OCI-LY7 (cell line): ENCODE data around the gene SYT7. TPM values are rescaled to one million over a fixed set of nuclear protein-coding genes. Genes with fewer than 3 reads are reported as not detected.

ENCODE experiments used
- BruUV-seq: library from RNA; stranded (reverse); fragments of 400-500 nt; replicated peaks from 2 replicates; lab custom pipeline; 2021; lab: Mats Ljungman, UMichigan
- CTCF ChIA-PET: fragments of 300-600 bp; sonication (Branson Sonifier 250); formaldehyde crosslinking; loops from one replicate; lab custom pipeline; 2022; ENCODE audit warnings: antibody characterized with exemption; ENCODE audit not compliant: unreplicated experiment; lab: Charles Lee
- POLR2A ChIA-PET: fragments of 300-600 bp; sonication (Branson Sonifier 250); formaldehyde crosslinking; loops from one replicate; lab custom pipeline; 2022; ENCODE audit warnings: antibody characterized with exemption; lab: Charles Lee
- DNase-seq: peaks from one replicate; pipeline ENCODE4 v3.0.0-alpha.2; 2015; ENCODE audit warnings: low spot score
- H2AFZ ChIP-seq: fragments of 200-600 bp; sonication (generic), shearing (Covaris generic); 2 replicates; pipeline ENCODE4 v1.6.1; 2014; ENCODE audit warnings: mild to moderate bottlenecking, antibody characterized with exemption, low read length, moderate library complexity
- H3K27ac ChIP-seq: fragments of 200-600 bp; sonication (generic); 2 replicates; pipeline ENCODE4 v1.5.1; 2014; ENCODE audit warnings: mixed run types, low read depth, mild to moderate bottlenecking, moderate library complexity, low read length, inconsistent platforms; ENCODE audit not compliant: poor library complexity, severe bottlenecking
- H3K36me3 ChIP-seq: fragments of 200-600 bp; sonication (generic); 2 replicates; pipeline ENCODE4 v1.6.1; 2014; ENCODE audit warnings: mild to moderate bottlenecking, antibody characterized with exemption, low read length, moderate library complexity, mixed read lengths; ENCODE audit not compliant: insufficient read depth
- H3K4me1 ChIP-seq: fragments of 200-600 bp; sonication (generic); 2 replicates; pipeline ENCODE4 v1.5.1; 2014; ENCODE audit warnings: mild to moderate bottlenecking, low read length; ENCODE audit not compliant: insufficient read depth, poor library complexity, severe bottlenecking
- H3K4me2 ChIP-seq: fragments of 200-600 bp; sonication (generic); 2 replicates; pipeline ENCODE4 v1.6.1; 2014; ENCODE audit warnings: mild to moderate bottlenecking, low read length
- H3K4me3 ChIP-seq: fragments of 200-600 bp; sonication (generic); 2 replicates; pipeline ENCODE4 v1.5.1; 2014; ENCODE audit warnings: mild to moderate bottlenecking, low read depth, low read length; ENCODE audit not compliant: poor library complexity, severe bottlenecking
- H3K79me2 ChIP-seq: fragments of 200-600 bp; sonication (generic); 2 replicates; pipeline ENCODE4 v1.6.1; 2016; ENCODE audit warnings: low read depth, mild to moderate bottlenecking, low read length, moderate library complexity, mixed read lengths; ENCODE audit not compliant: insufficient read depth
- H3K9me2 ChIP-seq: fragments of 200-600 bp; sonication (generic); 2 replicates; pipeline ENCODE4 v1.6.1; 2016; ENCODE audit warnings: mild to moderate bottlenecking, low read length, mixed read lengths; ENCODE audit not compliant: insufficient read depth
- H3K9me3 ChIP-seq: fragments of 200-600 bp; sonication (generic); 2 replicates; pipeline ENCODE4 v1.6.1; 2014; ENCODE audit warnings: mild to moderate bottlenecking, mixed run types, low read length, mixed read lengths
- H4K20me1 ChIP-seq: fragments of 200-600 bp; sonication (generic); 2 replicates; pipeline ENCODE4 v1.6.1; 2014; ENCODE audit warnings: mild to moderate bottlenecking, antibody characterized with exemption, low read length, moderate library complexity, mixed read lengths; ENCODE audit not compliant: insufficient read depth
- CTCF ChIP-seq: fragments of 200-600 bp; sonication (generic); conservative IDR thresholded peaks from 2 replicates; pipeline ENCODE4 v1.5.1; 2014; ENCODE audit warnings: mild to moderate bottlenecking, antibody characterized with exemption, low read length, moderate library complexity, mixed read lengths
- EZH2phosphoT487 ChIP-seq: fragments of 200-600 bp; sonication (generic); IDR thresholded peaks from 2 replicates; pipeline ENCODE4 v1.6.1; 2018; ENCODE audit warnings: low read depth, borderline replicate concordance, mild to moderate bottlenecking, mixed run types, antibody characterized with exemption, low read length, moderate library complexity, mixed read lengths
- intact Hi-C: fragments of 100-400 bp; cut with micrococcal nuclease; formaldehyde crosslinking; loops from one replicate; pipeline ENCODE4 v1.10.0; 2022; ENCODE audit not compliant: unreplicated experiment
- total RNA-seq, 2 experiments: library from RNA; depleted of rRNA in 1 of 2; stranded (reverse); fragments of >200 nt in 1 of 2; shearing (Covaris generic) in 1 of 2; gene quantifications; 2 replicates each; pipeline ENCODE4 v1.2.3, GENCODE V29; 2014 to 2022

SYT7 gene
- total RNA-seq, 2 experiments from 2014 or later, result not detected

GRCh38 chr11:61539831-61540357, 41.0 kb downstream of the SYT7 start:
- no TSS peak for BruUV-seq
- H3K27ac ChIP-seq, result no peak overlapping the region
- ChIA-PET POLR2A (no interaction called here), CTCF (no interaction called here)
- TF ChIP-seq CTCF, result no peak
- no peak for TF ChIP-seq EZH2phosphoT487
- H3K4me1 ChIP-seq, result peaks cover 7% of the 10 kb centered on the region
- intact Hi-C loops, result no loop called here
- no peaks in the 10 kb centered on the region for H3K79me2 ChIP-seq
- no peak overlapping the region for H2AFZ ChIP-seq
- H3K4me2 ChIP-seq, result no peak overlapping the region
- H3K9me3 ChIP-seq, result no peaks in the 10 kb centered on the region
- H3K9me2 ChIP-seq, result no peaks in the 10 kb centered on the region
- no peaks in the 10 kb centered on the region for H3K36me3 ChIP-seq
- DNase-seq, result no peak
- H3K4me3 ChIP-seq, result no peak overlapping the region
- no peaks in the 10 kb centered on the region for H4K20me1 ChIP-seq

GRCh38 chr11:61539006-61539405, 41.9 kb downstream of the SYT7 start:
- no peaks in the 10 kb centered on the region for H3K36me3 ChIP-seq
- ChIA-PET POLR2A (no interaction called here), CTCF (no interaction called here)
- H3K4me3 ChIP-seq, result no peak overlapping the region
- no peaks in the 10 kb centered on the region for H3K9me3 ChIP-seq
- H3K4me2 ChIP-seq, result no peak overlapping the region
- peaks cover 7% of the 10 kb centered on the region for H3K4me1 ChIP-seq
- intact Hi-C loops, result no loop called here
- no peak for TF ChIP-seq EZH2phosphoT487
- H3K27ac ChIP-seq, result no peak overlapping the region
- no peaks in the 10 kb centered on the region for H3K9me2 ChIP-seq
- no peak overlapping the region for H2AFZ ChIP-seq
- no peak for DNase-seq
- no peaks in the 10 kb centered on the region for H3K79me2 ChIP-seq
- H4K20me1 ChIP-seq, result no peaks in the 10 kb centered on the region
- BruUV-seq, result no TSS peak

GRCh38 chr11:61538636-61538961, 42.3 kb downstream of the SYT7 start:
- ChIA-PET POLR2A (no interaction called here), CTCF (no interaction called here)
- H2AFZ ChIP-seq, result no peak overlapping the region
- BruUV-seq, result no TSS peak
- no peak overlapping the region for H3K4me2 ChIP-seq
- peaks cover 7% of the 10 kb centered on the region for H3K4me1 ChIP-seq
- TF ChIP-seq CTCF (no peak), EZH2phosphoT487 (no peak)
- H3K9me2 ChIP-seq, result no peaks in the 10 kb centered on the region
- intact Hi-C loops, result no loop called here
- DNase-seq, result no peak
- no peaks in the 10 kb centered on the region for H3K79me2 ChIP-seq
- no peak overlapping the region for H3K27ac ChIP-seq
- H4K20me1 ChIP-seq, result no peaks in the 10 kb centered on the region
- H3K36me3 ChIP-seq, result no peaks in the 10 kb centered on the region
- H3K9me3 ChIP-seq, result no peaks in the 10 kb centered on the region
- no peak overlapping the region for H3K4me3 ChIP-seq
